ENCODE data around the gene CDK14. TPM values are rescaled to one million over a fixed set of nuclear protein-coding genes. Genes with fewer than 3 reads are reported as not detected.
"Not testable (repeated sequence)": the region's sequence is repeated elsewhere in the genome, so short reads cannot be mapped to it uniquely, and the experiment has no call there.

Gene CDK14
- total RNA-seq, 1 experiment from 2014 or later, result 19.6 TPM

- DNase-seq (ENCODE audit: low spot score), result no peak
These were observed 118.9 kb downstream of the CDK14 start for GRCh38 chr7:90715067-90715466.

- no peak for DNase-seq (ENCODE audit: low spot score)
These were observed 121.4 kb downstream of the CDK14 start for GRCh38 chr7:90717296-90718060.

- no peak for DNase-seq (ENCODE audit: low spot score)
These were observed 123.0 kb downstream of the CDK14 start for GRCh38 chr7:90719155-90719554.

GRCh38 chr7:90720984-90721760 is 125.1 kb downstream of the CDK14 start:
- peak; percentile 34 for DNase-seq (ENCODE audit: low spot score)

- DNase-seq (ENCODE audit: low spot score), result no peak
These were observed 125.8 kb downstream of the CDK14 start for GRCh38 chr7:90721869-90722431.

- DNase-seq (ENCODE audit: low spot score), result no peak
These were observed 127.1 kb downstream of the CDK14 start for GRCh38 chr7:90723233-90723632.

GRCh38 chr7:90723866-90724265 is 127.7 kb downstream of the CDK14 start:
- DNase-seq (ENCODE audit: low spot score), result peak; percentile 50

- no peak for DNase-seq (ENCODE audit: low spot score)
These were observed 130.0 kb downstream of the CDK14 start for GRCh38 chr7:90726120-90726519.

GRCh38 chr7:90726623-90727022 is 130.5 kb downstream of the CDK14 start:
- peak; percentile 16 for DNase-seq (ENCODE audit: low spot score)

GRCh38 chr7:90727412-90727811 is 131.3 kb downstream of the CDK14 start:
- no peak for DNase-seq (ENCODE audit: low spot score)

GRCh38 chr7:90728568-90728967 is 132.4 kb downstream of the CDK14 start:
- DNase-seq (ENCODE audit: low spot score), result no peak

GRCh38 chr7:90735611-90736280 is 139.6 kb downstream of the CDK14 start:
- DNase-seq (ENCODE audit: low spot score), result not testable (repeated sequence)

- DNase-seq (ENCODE audit: low spot score), result no peak
These were observed 140.2 kb downstream of the CDK14 start for GRCh38 chr7:90736316-90736715.

- DNase-seq (ENCODE audit: low spot score), result no peak
These were observed 141.1 kb downstream of the CDK14 start for GRCh38 chr7:90736968-90737939.

GRCh38 chr7:90738249-90738648 is 142.1 kb downstream of the CDK14 start:
- no peak for DNase-seq (ENCODE audit: low spot score)

GRCh38 chr7:90739716-90740115 is 143.6 kb downstream of the CDK14 start:
- no peak for DNase-seq (ENCODE audit: low spot score)

- DNase-seq (ENCODE audit: low spot score), result no peak
These were observed 144.3 kb downstream of the CDK14 start for GRCh38 chr7:90740386-90740785.

GRCh38 chr7:90743626-90744025 is 147.5 kb downstream of the CDK14 start:
- no peak for DNase-seq (ENCODE audit: low spot score)

- no peak for DNase-seq (ENCODE audit: low spot score)
These were observed 151.4 kb downstream of the CDK14 start for GRCh38 chr7:90747516-90747915.

GRCh38 chr7:90749262-90749661 is 153.1 kb downstream of the CDK14 start:
- no peak for DNase-seq (ENCODE audit: low spot score)

GRCh38 chr7:90749774-90750173 is 153.7 kb downstream of the CDK14 start:
- DNase-seq (ENCODE audit: low spot score), result no peak

Measured in A172 (cell line).